Measurements from ENCODE around the gene SCN4A.

SCN4A gene

GRCh38 chr17:64001763-64002529, 29.2 kb upstream of the SCN4A start:
- DNase-seq (ENCODE audit: low read depth) = no peak

DNA sequence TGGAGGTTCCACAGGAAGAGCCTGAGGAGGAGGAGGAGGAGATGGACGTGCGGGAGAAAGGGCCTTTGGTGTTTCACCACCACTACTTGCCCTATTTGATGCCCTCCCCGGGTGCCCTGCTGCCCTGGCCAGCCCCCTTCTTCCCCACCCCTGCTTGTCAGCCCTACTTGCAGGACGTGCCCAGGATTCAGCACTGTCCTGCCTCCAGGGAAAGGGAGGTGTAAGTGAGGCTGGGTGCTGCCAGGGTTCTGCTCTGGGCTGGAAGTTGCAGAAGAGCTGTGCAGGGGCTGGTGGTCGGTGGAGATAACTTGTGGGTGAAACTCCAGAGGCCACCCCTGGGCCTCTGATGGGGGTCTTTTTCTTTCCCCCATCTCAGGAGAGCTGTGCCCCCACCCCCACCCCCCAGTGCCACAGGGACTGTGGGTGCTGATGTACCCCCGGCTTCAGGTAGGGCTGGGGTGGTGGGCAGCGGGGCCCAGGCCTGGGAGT, 28.4 kb upstream of the SCN4A start:
- no peak for DNase-seq (ENCODE audit: low read depth)

DNA sequence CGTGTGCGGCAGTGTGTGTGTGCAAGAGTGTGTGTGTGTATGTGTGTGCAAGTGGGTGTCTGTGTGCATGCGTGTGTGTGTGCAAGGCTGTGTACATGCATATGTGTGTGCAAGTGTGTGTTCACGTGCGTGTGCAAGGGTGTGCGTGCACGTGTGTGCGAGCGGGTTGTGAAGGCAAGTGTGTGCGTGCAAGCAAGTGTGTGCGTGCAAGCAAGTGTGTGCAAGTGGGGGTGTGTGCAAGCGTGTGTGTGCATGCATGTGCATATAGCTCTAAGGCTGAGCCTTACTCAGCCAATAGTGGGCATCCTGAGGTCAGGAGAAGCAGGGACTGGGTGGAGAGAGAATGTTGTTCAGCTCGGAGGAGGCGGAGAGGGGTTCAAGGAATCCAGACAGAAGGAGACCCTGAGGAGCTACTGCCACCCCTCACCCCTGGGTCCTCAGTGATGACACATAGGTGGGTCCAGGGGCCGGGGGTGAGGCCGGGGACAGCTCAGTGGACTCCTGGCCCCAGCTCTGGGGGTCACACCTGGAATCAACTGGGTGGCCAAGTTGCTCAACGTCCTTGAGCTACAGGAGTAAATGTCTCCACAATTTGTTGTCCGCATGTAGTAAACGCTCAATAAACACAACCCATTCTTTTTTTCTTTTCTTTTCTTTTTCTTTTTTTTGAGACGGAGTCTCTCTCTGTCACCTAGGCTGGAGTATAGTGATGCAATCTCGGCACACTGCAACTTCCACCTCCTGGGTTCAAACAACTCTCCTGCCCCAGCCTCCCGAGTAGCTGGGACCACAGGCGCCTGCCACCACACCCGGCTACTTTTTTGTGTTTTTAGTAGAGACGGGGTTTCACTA, 27.2 kb upstream of the SCN4A start:
- no peak for DNase-seq (ENCODE audit: low read depth)

- DNase-seq (ENCODE audit: low read depth) = no peak
These were observed 26.3 kb upstream of the SCN4A start for GRCh38 chr17:63998721-63999679.

DNA sequence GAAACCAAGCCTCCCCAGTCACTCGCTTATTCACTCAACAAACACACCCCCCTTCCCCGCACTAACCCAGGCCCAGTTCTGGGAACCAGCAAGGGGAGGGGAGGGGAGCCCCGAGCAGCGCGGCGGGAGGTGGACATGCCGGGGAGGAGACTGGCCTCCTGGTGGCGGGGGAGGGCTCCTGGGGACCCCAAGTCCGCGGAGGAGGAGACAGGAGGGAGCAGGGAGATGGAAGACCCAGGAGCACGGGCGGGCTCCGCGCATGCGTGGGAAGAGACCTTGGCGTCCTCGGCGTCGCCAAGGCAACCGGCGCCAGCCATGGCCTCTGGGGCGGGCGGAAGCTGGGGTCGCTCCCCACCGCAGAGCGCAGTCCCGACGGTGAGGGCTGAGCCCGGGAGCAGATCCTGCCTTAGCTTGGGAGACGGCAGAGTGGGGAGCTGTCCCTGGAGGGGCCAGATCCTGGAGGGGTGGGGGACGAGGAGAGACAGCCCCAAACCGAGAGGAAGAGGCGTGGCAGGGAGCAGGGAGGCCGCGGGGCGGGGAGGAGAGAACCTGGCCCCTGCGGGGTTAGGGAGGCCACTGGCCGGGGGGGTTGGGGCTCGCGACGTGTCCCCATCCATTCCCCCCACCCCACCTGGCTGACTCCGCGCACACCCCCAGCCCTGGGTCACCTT, 25.5 kb upstream of the SCN4A start, which contains the start of gene PRR29:
Gene PRR29, plus strand, starts transcription at position 302 of the 671 bp plus-strand sequence. Its CDS starts 14 bp downstream, at position 316.
- DNase-seq (ENCODE audit: low read depth) = peak; percentile 65

DNA sequence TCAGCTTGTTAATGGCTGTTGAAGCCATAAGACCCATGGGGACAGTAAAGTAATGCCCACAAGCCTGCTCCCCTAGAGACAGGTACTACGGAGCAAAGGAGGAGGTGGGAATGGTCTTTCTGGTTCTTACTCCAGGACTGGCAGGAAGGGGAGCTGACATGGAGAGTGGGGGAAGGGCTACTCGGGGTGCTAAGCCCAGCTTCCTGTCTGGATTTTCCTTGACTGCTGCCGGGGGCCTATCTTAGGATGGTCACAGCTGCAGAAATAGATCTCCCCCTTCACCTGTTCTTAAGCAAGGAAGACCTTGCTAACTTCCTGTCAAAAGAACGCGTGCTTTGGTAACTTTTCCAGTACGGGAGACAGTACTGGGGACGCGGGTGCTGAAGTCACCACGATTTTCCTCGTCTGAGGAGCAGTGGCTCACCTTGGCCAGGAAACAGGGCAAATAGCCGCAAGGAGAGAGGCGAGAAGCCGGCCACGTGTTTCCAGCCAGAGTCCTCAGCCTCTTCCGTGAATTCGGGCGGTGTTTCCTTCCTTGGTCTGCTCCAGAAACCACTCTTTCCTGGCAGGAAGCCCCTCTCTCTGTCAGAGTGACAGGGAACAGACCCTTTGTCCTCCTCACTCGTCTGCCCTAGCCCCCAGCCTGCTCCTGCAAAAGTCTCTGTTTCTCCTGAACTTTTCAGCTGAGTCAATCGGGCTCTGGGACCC, 24.8 kb upstream of the SCN4A start:
- DNase-seq (ENCODE audit: low read depth) = no peak

GRCh38 chr17:63996430-63997182, 23.9 kb upstream of the SCN4A start:
- no peak for DNase-seq (ENCODE audit: low read depth)

DNA sequence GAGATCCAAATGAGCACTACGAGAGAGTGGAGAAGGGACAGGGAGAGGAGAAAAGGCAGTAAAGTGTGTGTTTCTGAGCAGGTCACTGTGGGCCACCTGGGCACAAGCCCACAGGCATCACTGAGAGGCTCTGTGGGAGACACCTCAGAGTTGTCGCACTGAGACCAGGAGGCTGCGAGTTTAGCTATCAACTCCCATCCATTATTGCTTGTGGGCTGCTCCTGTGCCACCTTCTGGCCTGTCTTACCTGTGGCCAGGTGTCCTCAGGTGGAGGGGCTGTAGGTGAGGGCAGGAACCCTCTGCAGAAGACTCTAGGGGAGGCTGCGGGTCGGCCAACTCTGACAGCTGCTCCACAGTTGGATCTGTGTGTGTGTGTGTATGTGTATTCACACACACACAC, 22.9 kb upstream of the SCN4A start:
- no peak for DNase-seq (ENCODE audit: low read depth)

DNA sequence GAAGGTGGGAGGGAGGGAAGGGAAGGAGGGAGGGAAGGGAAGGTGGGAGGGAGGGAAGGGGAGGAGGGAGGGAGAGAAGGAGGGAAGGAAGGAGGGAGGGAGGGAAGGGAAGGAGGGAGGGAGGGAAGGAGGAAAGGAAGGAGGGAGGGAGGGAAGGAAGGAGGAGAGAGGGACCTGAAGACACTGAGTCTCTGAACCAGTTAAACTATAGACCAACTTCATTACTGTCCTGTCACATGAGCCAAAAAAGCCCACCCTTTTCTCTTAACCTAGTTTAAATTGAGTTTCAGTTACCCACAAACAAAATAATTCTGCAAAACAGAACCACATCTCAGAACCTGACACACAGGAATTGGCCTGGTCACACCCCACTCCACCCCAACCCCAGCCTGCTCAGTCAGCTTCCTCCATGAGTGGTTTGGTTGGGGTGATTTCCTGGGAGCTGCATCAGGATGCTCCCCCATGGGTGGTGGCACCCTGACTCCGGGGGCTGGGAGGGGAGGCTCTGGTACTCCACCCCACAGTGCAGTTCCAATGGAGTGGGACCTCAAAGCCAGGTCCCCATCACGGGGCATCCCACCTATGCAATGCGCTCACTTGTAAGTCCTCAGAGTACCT, 20.8 kb upstream of the SCN4A start:
- DNase-seq (ENCODE audit: low read depth) = no peak

GRCh38 chr17:63991611-63992010, 18.9 kb upstream of the SCN4A start:
- DNase-seq (ENCODE audit: low read depth) = no peak

- DNase-seq (ENCODE audit: low read depth) = no peak
These were observed 17.1 kb upstream of the SCN4A start for GRCh38 chr17:63989622-63990345.

DNA sequence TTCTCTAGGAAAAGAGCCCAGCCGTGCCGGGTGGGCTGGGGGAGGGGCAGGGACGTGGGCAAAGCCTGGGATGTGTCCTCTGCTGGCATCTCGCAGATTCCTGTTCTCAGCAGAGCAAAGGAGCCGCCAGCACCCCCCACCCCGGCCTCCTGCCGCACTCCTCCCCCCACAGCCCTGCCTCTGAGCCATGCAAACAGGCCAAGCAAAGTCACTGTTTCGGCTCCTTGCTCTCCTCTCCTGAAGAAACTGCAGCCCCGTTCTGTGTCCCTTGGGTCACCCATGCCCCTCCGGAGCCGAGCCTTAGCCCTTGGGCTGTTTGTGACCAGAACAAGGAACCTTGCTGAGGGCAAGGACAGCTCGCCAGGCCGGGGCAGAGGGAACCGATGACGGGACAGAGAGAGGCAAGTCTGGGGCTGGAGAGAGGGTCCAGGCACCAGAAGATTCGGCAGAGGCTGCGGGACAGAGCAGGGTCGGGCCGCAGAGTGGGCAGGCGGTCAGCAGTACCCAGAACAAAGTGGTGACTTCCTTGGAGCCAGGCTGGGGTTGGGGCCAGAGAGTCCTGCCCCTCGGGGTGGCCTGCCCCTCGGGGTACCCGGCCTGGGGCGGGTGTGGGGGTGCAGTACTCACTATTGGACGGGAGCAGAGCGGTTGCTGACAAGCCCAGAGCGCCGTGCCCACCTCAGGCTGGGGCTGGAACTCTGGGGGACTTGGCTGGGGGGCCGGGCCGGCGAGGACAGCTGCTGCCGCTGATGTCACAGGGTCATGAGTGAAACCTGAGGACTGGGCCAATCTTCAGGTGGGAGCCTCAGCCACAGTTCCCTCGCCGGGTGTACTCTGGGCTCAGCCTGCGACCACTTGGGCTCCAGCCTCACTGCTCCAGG, 16.3 kb upstream of the SCN4A start:
- no peak for DNase-seq (ENCODE audit: low read depth)

GRCh38 chr17:63988127-63988478, 15.4 kb upstream of the SCN4A start:
- DNase-seq (ENCODE audit: low read depth) = no peak

DNA sequence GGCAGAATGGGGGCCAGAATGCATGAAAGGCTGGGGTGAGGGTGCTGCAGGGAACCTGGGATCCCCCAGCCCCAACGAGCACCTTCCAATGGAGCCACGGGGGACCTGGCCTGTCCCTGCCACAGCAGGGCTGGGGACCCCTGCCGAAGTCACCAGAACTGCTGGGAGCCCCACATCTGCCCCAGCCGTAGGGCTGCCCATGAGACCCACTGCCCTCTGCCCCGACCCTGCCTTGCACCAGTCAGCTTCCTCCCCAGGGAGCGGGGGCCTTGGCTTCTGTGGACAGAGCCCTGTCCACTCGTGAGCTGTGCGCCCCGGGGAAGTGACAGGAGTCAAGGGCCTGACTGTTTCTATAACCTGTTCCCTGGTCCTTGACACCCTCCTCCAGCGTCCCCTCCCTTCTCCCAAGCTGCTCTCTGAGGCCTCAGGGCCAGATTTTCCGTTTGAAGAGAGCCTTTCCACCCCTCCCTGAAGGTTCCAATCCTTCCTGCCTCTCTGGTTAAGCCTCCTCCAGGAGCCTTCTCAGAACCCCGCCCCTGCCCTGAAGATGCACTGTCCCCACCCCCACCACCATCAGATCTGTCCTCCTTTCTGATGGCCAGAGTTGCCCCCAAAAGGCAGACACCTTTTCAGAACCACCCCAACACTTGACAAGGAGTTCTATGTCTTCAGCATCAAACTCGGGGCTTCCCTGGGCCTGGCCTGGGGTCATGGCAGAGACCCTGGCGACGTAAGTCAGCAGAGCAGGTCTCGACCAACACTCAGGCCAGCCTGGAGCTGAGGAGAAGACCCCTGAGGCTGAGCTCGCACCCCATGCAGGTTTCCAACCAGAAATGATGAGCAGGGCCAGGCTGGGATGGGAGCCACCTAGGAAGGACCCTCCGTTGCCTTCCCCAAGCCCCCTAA, 14.8 kb upstream of the SCN4A start:
- no peak for DNase-seq (ENCODE audit: low read depth)

- no peak for DNase-seq (ENCODE audit: low read depth)
These were observed 14.1 kb upstream of the SCN4A start for GRCh38 chr17:63986821-63987220.

DNA sequence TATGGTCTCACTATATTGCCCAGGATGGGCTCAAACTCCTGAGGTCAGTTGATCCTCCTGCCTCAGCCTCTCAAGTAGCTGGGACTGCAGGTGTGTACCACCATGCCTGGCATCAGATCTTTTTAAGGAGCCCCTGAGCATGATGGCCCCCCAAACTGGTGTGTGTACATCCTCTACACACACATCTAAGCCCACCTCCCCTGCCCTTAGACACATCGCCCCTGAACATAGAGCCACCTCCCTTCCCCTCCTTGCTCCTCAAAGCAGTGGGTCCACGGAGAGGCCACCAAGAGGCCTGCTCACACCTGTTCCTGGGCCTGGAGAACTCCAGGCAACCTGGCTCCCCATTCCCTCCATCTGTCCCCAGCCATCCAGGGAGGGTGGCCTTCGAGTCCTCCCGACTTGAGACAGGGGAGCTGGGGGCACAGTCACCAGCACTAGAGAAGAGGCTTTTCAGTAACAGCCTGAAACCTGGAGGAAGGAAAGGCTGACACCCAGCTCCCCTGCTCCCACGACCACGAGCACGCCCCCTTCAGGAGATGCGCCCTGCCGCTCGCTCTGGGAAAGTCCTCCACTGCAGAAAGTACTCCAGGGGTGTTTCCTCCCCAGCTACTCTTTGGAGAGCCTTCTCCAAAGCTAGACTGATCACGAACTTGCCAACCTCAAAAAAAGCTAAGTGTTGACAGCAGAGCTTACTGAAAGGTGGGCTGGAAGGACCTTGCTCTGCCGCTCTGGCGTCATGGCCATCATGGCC, 12.8 kb upstream of the SCN4A start:
- no peak for DNase-seq (ENCODE audit: low read depth)

Data from T follicular helper cell (primary cell).